Kidney epithelial cell (primary cell): Measurements from ENCODE around the gene ZNF777. TPM values are rescaled to one million over a fixed set of nuclear protein-coding genes. Genes with fewer than 3 reads are reported as not detected.
"Not testable (repeated sequence)": the region's sequence is repeated elsewhere in the genome, so short reads cannot be mapped to it uniquely, and the experiment has no call there.

Experiments
- DNase-seq: peaks from one replicate; pipeline ENCODE4 v3.0.0-alpha.2; 2010; ENCODE audit warnings: low read depth
- H3K27me3 ChIP-seq: 2 replicates; pipeline ENCODE4 v1.6.0; 2011; ENCODE audit warnings: low read length; ENCODE audit not compliant: control insufficient read depth, insufficient read depth
- H3K36me3 ChIP-seq: 2 replicates; pipeline ENCODE4 v1.5.1; 2011; ENCODE audit warnings: low read length; ENCODE audit not compliant: control insufficient read depth, insufficient read depth
- H3K4me3 ChIP-seq: 2 replicates; pipeline ENCODE4 v1.5.1; 2011; ENCODE audit warnings: low read depth, mild to moderate bottlenecking, control low read depth, low read length
- CTCF ChIP-seq: IDR thresholded peaks from 2 replicates; pipeline ENCODE4 v1.5.1; 2011; ENCODE audit warnings: mild to moderate bottlenecking, moderate library complexity, low read length, control low read depth, inconsistent platforms; ENCODE audit not compliant: insufficient read depth, poor library complexity, severe bottlenecking
- total RNA-seq: library from RNA; depleted of rRNA; stranded (reverse); fragments of >200 nt; gene quantifications from 2 replicates; pipeline ENCODE4 v1.2.3, GENCODE V29; 2015

ZNF777 gene
- total RNA-seq, 1 donor from 2014 or later: 14.4 TPM

GRCh38 chr7:149414745-149415390 lies 46.0 kb downstream of the ZNF777 start:
- H3K4me3 ChIP-seq: peak overlapping the region; percentile 12
- no peak for DNase-seq
- TF ChIP-seq CTCF: no peak
- H3K36me3 ChIP-seq: no peaks in the 10 kb centered on the region
- no peaks in the 10 kb centered on the region for H3K27me3 ChIP-seq

- Histone ChIP-seq H3K4me3 (no peak overlapping the region), H3K36me3 (no peaks in the 10 kb centered on the region), H3K27me3 (no peaks in the 10 kb centered on the region)
- TF ChIP-seq CTCF: no peak
- no peak for DNase-seq
These were observed 46.7 kb downstream of the ZNF777 start for GRCh38 chr7:149414171-149414570.

GRCh38 chr7:149413083-149413482 lies 47.8 kb downstream of the ZNF777 start:
- not testable (repeated sequence) for H3K4me3 ChIP-seq, DNase-seq, H3K27me3 ChIP-seq, H3K36me3 ChIP-seq

GRCh38 chr7:149409895-149410294 lies 51.0 kb downstream of the ZNF777 start:
- DNase-seq: no peak
- Histone ChIP-seq H3K36me3 (no peaks in the 10 kb centered on the region), H3K4me3 (no peak overlapping the region), H3K27me3 (no peaks in the 10 kb centered on the region)
- no peak for TF ChIP-seq CTCF

- Histone ChIP-seq H3K27me3 (peaks cover 10% of the 10 kb centered on the region), H3K36me3 (no peaks in the 10 kb centered on the region), H3K4me3 (no peak overlapping the region)
- DNase-seq: no peak
- TF ChIP-seq CTCF: no peak
These were observed 56.0 kb downstream of the ZNF777 start for GRCh38 chr7:149404825-149405224.

- Histone ChIP-seq H3K36me3 (no peaks in the 10 kb centered on the region), H3K27me3 (peaks cover 10% of the 10 kb centered on the region), H3K4me3 (no peak overlapping the region)
- TF ChIP-seq CTCF: no peak
- no peak for DNase-seq
These were observed 56.5 kb downstream of the ZNF777 start for GRCh38 chr7:149404396-149404795.
